Tibial nerve (tissue), 4 donors: ENCODE results near the gene SUPT20HL1. TPM values are rescaled to one million over a fixed set of nuclear protein-coding genes. Genes with fewer than 3 reads are reported as not detected.

ENCODE experiments used
- DNase-seq, 2 donors: peaks; one replicate each; pipeline ENCODE4 v3.0.0-alpha.2; 2019; ENCODE audit warnings: low spot score in 2 of 2
- H3K27ac ChIP-seq, 4 donors: fragments of 200-600 bp; sonication (generic) in 3 of 4; one replicate each; pipeline ENCODE4 v1.5.1; 2017 to 2019; ENCODE audit warnings: mild to moderate bottlenecking in 1 of 4
- H3K27me3 ChIP-seq, 2 donors: fragments of 200-600 bp; sonication (generic) in 1 of 2; one replicate each; pipeline versions ENCODE4 v1.5.1 to v1.6.0; 2017 to 2019
- H3K36me3 ChIP-seq, 3 donors: fragments of 200-600 bp; sonication (generic); one replicate each; pipeline ENCODE4 v1.5.1; 2018 to 2019
- H3K4me1 ChIP-seq, 4 donors: fragments of 200-600 bp; sonication (generic) in 3 of 4; one replicate each; pipeline ENCODE4 v1.5.1; 2017 to 2019
- H3K4me3 ChIP-seq, 4 donors: fragments of 200-600 bp; sonication (generic) in 3 of 4; one replicate each; pipeline ENCODE4 v1.5.1; 2017 to 2019; ENCODE audit warnings: mild to moderate bottlenecking in 1 of 4, moderate library complexity in 1 of 4
- H3K9me3 ChIP-seq, 4 donors: fragments of 200-600 bp; sonication (generic) in 3 of 4; one replicate each; pipeline ENCODE4 v1.5.1; 2017 to 2019
- CTCF ChIP-seq, 5 experiments: fragments of 200-600 bp in 3 of 5; fragments of 450-650 bp in 2 of 5; sonication (generic) in 3 of 5; IDR thresholded peaks; one replicate each; pipeline ENCODE4 v1.5.1; 2016 to 2019; ENCODE audit warnings: antibody characterized with exemption in 5 of 5, mild to moderate bottlenecking in 3 of 5, moderate library complexity in 2 of 5
- EP300 ChIP-seq, 2 donors: sonication (generic); formaldehyde crosslinking; IDR thresholded peaks; one replicate each; pipeline ENCODE4 v1.6.1; 2017; ENCODE audit warnings: antibody characterized with exemption in 2 of 2, mild to moderate bottlenecking in 1 of 2
- POLR2A ChIP-seq, 2 donors: fragments of 450-650 bp; IDR thresholded peaks; one replicate each; pipeline ENCODE4 v1.6.1; 2017; ENCODE audit warnings: antibody characterized with exemption in 2 of 2, mild to moderate bottlenecking in 2 of 2, moderate library complexity in 2 of 2
- WGBS, 2 donors: methylation state at CpG; one replicate each; pipeline ENCODE4 v1.1.5; 2018; 5-methylcytosine and 5-hydroxymethylcytosine counted together
- total RNA-seq, 4 donors: library from RNA; depleted of rRNA; stranded (reverse); fragments of >200 nt; gene quantifications; one replicate each; pipeline ENCODE4 v1.1.0, GENCODE V29; 2016

SUPT20HL1 gene
- total RNA-seq, 4 donors from 2014 or later: 0.42 TPM; not detected in 3

- WGBS, 2 donors: 56 to 68% methylated on average over 5 of the region's 5 CpGs
- H3K4me1 ChIP-seq: no peaks in the 10 kb centered on the region
- TF ChIP-seq EP300 (IDR thresholded peaks at IDR 0.05): no peak
- no peak for TF ChIP-seq POLR2A (IDR thresholded peaks at IDR 0.05)
- TF ChIP-seq CTCF (IDR thresholded peaks at IDR 0.05): no peak
Observed at GRCh38 chrX:24391389-24391788, 30.9 kb downstream of the SUPT20HL1 start.

GRCh38 chrX:24391843-24392242 lies 31.4 kb downstream of the SUPT20HL1 start:
- TF ChIP-seq CTCF (IDR thresholded peaks at IDR 0.05): no peak
- TF ChIP-seq EP300 (IDR thresholded peaks at IDR 0.05): no peak
- no peak for TF ChIP-seq POLR2A (IDR thresholded peaks at IDR 0.05)
- Histone ChIP-seq H3K36me3 (no peaks in the 10 kb centered on the region), H3K9me3 (no peaks in the 10 kb centered on the region), H3K27ac (no peak overlapping the region), H3K27me3 (peaks cover 0 to 24% of the 10 kb centered on the region in 2 donors), H3K4me1 (no peaks in the 10 kb centered on the region), H3K4me3 (no peak overlapping the region)
- DNase-seq: no peak
- 70 to 80% methylated on average over 3 of the region's 3 CpGs for whole genome bisulfite sequencing, 2 donors

More at GRCh38 chrX:24391389-24391788, 30.9 kb downstream of the SUPT20HL1 start:
- no peak overlapping the region for H3K27ac ChIP-seq
- no peak overlapping the region for H3K4me3 ChIP-seq
- peaks cover 0 to 24% of the 10 kb centered on the region in 2 donors for H3K27me3 ChIP-seq
- H3K9me3 ChIP-seq: no peaks in the 10 kb centered on the region
- no peak for DNase-seq
- H3K36me3 ChIP-seq: no peaks in the 10 kb centered on the region

- 59 to 61% methylated on average over 5 to 6 of the region's 6 CpGs for WGBS, 2 donors
Observed at GRCh38 chrX:24392709-24393108, 32.3 kb downstream of the SUPT20HL1 start.

GRCh38 chrX:24395775-24396174 lies 35.3 kb downstream of the SUPT20HL1 start:
- Histone ChIP-seq H3K4me1 (no peaks in the 10 kb centered on the region), H3K27ac (peak overlapping the region in 2 of 4 donors; percentile 14 to 54), H3K27me3 (peaks cover 0 to 19% of the 10 kb centered on the region in 2 donors), H3K9me3 (no peaks in the 10 kb centered on the region), H3K4me3 (no peak overlapping the region), H3K36me3 (no peaks in the 10 kb centered on the region)
- 1 to 2% methylated on average over 4 of the region's 4 CpGs for WGBS, 2 donors
- TF ChIP-seq POLR2A (IDR thresholded peaks at IDR 0.05): no peak
- peak; percentile 53 to 84 (median 66) for TF ChIP-seq CTCF (IDR thresholded peaks at IDR 0.05)
- peak in 1 of 2 donors; percentile 34 for TF ChIP-seq EP300 (IDR thresholded peaks at IDR 0.05)
- peak in 1 of 2 donors; percentile 71 for DNase-seq

More at GRCh38 chrX:24392709-24393108, 32.3 kb downstream of the SUPT20HL1 start:
- H3K4me3 ChIP-seq: no peak overlapping the region
- no peaks in the 10 kb centered on the region for H3K36me3 ChIP-seq
- no peak overlapping the region for H3K27ac ChIP-seq
- no peak for DNase-seq
- no peak for TF ChIP-seq CTCF (IDR thresholded peaks at IDR 0.05)
- TF ChIP-seq POLR2A (IDR thresholded peaks at IDR 0.05): no peak
- TF ChIP-seq EP300 (IDR thresholded peaks at IDR 0.05): no peak
- H3K9me3 ChIP-seq: no peaks in the 10 kb centered on the region
- H3K27me3 ChIP-seq: peaks cover 0 to 23% of the 10 kb centered on the region in 2 donors
- no peaks in the 10 kb centered on the region for H3K4me1 ChIP-seq

GRCh38 chrX:24396236-24396930 lies 35.9 kb downstream of the SUPT20HL1 start:
- no peak for DNase-seq
- H3K27me3 ChIP-seq: peaks cover 0 to 19% of the 10 kb centered on the region in 2 donors
- H3K4me3 ChIP-seq: no peak overlapping the region
- no peaks in the 10 kb centered on the region for H3K9me3 ChIP-seq
- 41 to 50% methylated on average over 5 of the region's 5 CpGs for WGBS, 2 donors
- TF ChIP-seq EP300 (IDR thresholded peaks at IDR 0.05) (peak in 1 of 2 donors; percentile 46), CTCF (IDR thresholded peaks at IDR 0.05) (no peak)
- H3K36me3 ChIP-seq: no peaks in the 10 kb centered on the region
- no peaks in the 10 kb centered on the region for H3K4me1 ChIP-seq
- peak overlapping the region in 2 of 4 donors; percentile 14 to 54 for H3K27ac ChIP-seq
